ENCODE data around the gene RNASEH2B.
A peak's percentile ranks its signal among the peaks of the same experiment; 100 is the strongest.

Gene RNASEH2B

DNA sequence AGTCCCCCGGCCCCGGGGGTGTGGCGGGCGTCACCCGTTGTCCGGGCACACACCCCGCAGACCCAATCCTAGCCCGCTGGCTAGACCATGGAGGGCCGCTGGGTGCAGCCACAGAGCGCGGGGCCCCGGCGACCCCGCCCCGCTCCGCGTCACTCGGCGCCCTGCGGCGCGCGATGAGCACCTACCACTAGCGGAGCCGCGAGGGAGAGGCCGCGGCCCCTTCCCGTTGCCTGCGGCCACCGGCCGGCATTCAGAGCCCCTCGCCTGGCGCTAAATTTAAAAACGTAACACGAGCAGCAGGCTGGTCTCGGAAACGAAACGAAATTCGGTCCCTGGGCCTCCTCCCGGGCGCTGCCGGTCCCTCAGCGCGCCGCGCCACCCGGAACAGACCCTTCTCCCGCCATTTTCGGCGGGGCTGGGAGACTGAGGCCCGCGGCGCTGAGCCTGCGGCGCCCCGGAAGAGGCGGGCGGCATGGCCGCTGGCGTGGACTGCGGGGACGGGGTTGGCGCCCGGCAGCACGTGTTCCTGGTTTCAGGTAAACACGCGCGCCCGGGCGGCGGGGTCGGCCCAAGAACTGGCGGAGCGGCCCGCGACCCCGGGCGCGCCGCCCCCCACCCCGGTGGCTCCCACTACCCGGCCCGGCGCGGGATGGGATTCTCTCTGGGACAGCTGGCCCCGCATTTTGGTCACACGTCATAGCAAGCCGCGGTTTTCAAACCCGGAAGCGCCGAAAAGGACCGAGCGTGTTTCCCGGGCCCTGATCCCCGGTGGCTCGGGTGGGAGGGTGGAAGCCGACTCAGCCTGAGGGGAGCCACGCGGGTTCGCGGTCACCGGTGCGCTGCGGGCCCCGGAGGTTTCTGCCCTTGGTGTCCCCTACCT, at the start of gene RNASEH2B:
Gene RNASEH2B, plus strand, starts transcription at position 187 of the 880 bp plus-strand sequence. Its CDS starts 286 bp downstream, at position 473.
- DNase-seq (ENCODE audit: low read depth in 2 of 2), result peak; percentile 46 to 66

GRCh38 chr13:50864492-50864891, 45.1 kb upstream of the RNASEH2B start:
- DNase-seq (ENCODE audit: low read depth in 2 of 2), result no peak

DNA sequence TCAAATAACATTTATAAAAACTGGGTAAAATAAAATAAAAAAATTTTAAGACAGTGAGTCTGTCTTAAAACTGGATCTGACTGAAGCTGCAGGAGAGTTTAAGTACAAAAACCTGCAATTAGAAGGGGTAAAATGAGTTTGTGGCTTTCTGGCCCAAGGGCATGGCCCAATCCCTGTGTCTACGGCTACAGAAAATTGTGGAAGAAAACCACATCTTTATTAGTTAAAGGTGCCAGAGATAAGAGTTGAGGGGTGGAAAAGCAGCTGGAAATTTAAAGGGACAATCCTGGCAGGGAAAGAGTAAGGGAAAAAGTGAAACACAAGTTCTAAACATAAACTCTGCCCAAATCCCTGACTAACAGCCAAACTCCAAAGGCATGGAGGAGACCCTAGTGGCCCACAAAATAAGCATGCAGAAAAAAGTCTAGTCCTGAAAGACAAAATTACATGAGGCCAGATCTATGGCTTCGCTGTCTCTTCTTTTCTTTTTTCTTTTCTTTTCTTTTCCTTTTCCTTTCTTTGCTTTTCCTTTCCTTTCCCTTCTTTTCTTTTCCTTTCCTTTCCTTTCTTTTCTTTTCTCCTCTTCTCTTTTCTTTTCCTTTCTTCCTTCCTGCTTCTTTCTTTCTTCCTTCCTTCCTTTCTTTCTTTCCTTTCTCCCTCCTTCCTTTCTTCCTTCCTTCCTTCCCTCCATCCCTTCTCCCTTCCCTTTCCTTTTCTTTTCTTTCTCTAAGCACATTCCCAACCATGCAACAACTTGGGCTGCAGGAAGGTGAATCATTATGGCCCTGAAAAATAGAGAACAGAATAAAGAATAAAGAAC, 42.6 kb upstream of the RNASEH2B start:
- no peak for DNase-seq (ENCODE audit: low read depth in 2 of 2)

GRCh38 chr13:50867637-50867945, 42.0 kb upstream of the RNASEH2B start:
- no peak for DNase-seq (ENCODE audit: low read depth in 2 of 2)

DNA sequence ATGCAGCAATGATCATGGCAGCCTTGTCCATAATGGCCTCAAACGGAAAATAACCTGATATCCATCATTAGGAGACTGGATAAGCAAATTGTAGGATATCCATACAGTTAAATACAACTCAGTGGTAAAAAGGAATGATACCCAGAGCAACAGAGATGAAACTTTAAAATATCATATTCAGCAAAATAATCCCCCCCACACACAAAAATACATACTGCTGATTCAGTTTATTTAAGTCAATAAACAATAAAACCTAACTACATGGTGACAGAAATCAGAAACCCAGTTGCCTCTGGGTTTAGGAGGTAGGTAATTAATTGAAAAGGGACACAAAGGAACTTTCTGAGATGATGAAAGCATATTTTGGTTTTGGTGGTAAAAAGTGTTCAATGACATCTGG, 38.2 kb upstream of the RNASEH2B start:
- no peak for DNase-seq (ENCODE audit: low read depth in 2 of 2)

DNA sequence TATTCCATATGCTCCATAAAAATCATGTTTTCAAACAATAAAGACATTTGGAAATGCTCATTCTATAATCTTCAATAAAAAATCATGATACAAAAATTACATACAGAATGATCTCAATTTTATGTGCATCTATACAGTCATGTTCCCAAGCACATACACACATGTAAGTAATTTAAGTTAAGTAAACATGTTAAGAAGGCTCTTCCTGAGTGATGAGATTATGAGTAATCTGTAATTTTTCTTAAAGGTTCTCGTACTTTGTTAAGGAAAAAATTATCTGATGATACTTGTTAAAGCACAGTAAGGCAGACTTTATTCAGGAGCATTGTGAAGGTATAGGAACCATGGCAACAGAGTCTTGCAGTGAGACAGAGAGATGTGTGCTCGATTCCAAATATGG, 36.1 kb upstream of the RNASEH2B start:
- DNase-seq (ENCODE audit: low read depth in 2 of 2), result no peak

- no peak for DNase-seq (ENCODE audit: low read depth in 2 of 2)
These were observed 35.6 kb upstream of the RNASEH2B start for GRCh38 chr13:50873991-50874390.

DNA sequence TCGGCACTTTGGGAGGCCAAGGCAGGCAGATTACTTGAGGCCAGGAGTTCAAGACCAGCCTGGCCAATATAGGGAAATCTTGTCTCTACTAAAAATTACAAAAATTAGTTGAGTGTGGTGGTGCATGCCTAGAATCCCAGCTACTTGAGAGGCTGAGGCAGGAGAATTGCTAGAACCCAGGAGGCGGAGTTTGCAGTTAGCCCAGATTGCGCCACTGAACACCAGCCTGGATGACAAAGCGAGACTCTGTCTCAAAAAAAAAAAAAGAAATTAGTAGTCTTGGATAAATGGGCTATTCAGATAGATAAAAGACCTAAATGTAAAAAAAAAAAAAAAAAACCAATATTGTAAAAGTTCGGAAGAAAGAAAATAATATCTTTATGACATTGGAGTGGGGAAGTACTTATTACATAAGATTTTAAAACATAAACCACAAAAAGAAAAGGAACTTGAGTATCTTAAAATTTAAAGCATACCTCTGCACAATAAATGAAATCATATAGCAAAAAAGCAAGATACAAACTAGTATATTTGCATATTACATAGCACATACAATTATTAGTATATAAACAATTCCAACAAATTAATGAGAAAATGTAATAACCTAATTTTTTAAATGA, 26.7 kb upstream of the RNASEH2B start:
- no peak for DNase-seq (ENCODE audit: low read depth in 2 of 2)

DNA sequence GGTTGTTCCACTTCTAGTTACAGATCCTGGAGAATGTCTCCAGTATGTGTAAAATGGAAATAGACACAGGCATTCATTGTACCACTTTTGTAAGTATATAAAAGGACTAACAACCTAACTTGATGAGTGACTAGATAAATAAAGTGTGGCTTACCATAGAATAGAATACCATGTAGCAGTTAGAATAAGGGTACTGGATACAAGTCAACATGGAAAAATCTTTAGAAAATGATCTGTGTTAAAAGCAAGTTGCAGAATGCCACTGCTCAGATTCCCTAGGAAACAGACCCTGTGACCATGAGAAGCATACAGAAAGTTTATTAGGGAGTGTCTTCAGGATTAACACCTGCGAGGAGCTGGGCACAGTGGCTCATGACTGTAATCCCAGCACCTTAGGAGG, 25.9 kb upstream of the RNASEH2B start:
- DNase-seq (ENCODE audit: low read depth in 2 of 2), result no peak

DNA sequence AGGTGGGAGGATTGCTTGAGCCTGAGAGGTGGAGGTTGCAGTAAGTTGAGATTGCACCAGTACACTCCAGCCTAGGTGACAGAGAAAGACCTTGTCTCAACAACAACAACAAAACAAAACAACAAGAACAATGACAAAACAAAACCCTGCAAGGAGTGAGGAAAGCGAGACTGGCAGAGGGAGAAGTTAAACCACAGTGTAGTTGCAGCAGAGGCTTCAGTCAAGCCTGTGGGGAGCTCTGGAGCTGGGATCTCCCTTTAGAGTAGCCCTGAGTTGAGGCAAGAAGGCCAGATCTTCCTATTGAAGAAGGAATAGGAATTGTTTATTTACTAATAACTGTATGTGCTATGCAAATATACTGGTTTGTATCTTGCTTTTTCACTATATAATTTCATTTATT, 25.3 kb upstream of the RNASEH2B start:
- DNase-seq (ENCODE audit: low read depth in 2 of 2), result no peak

DNA sequence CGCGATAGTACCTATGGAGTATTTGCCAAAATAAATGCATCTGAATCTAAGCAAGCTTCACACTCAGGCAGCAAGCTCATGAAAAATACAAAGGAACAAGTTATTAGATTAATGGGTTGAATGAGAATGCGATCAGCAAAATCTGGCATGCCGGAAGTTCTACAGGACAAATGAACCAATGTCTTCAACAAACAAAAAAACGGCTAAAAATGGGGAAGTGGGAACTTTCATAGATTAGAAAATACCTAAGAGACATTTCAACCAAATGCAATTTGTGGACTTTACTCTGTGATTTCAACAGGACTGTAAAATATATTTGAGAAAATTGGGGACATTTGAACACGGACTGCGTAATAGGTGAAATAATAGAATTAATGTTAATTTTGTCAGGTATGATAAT, 22.4 kb upstream of the RNASEH2B start:
- no peak for DNase-seq (ENCODE audit: low read depth in 2 of 2)

- no peak for DNase-seq (ENCODE audit: low read depth in 2 of 2)
These were observed 21.2 kb upstream of the RNASEH2B start for GRCh38 chr13:50888362-50888761.

DNA sequence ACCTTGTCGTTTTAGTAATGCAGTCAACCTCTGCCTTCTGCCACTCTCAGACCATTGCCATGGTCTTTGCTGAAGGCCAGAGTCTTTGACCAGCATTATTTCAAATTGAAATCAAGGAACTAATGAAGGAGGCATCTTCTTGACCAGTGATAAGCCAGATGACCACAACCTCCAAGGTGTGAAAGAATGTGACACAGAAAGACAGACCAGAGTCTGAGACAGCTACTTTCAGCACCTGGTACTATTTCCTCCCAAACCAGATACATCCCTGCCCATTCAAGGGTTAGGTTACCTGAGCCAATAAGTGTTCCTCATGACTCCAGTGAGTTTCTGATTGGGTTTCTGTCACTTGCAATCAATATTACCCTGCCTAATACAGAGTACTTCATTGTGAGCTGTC, 20.3 kb upstream of the RNASEH2B start:
- no peak for DNase-seq (ENCODE audit: low read depth in 2 of 2)

GRCh38 chr13:50891206-50891605, 18.4 kb upstream of the RNASEH2B start:
- DNase-seq (ENCODE audit: low read depth in 2 of 2), result no peak

DNA sequence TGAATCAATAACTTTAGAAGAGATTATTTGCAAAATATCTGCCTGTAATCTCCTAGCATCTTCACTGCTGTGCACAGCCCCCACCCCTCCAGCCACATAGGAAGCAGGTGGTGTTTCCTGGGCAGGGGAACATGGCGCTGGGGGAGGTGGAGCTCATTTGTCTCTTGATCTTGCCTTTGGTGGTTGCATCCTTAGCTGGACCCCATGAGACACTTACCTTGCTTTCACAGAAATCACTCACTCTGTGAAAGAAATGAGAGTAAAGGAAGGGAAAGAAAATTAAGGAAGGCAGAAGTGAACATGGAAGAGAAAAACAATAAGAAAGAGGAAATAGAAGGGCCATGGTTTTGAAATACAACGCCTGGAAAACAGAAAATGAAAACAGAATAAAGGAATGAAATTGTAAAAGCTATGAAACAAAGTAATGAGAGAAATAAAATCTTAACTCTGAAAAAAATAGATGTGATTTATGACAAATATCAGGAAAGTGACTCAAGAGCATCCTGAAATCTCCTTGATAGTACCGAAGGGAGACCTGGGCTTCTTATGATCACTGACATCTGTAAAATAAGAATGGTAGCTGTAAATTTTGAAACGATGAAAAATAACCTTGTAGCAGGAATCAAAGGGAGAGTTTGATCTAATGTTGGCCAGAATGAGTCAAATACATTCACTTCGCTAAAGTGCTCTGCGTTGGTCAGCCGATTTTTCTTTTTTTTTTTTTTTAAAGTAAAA, 17.2 kb upstream of the RNASEH2B start:
- no peak for DNase-seq (ENCODE audit: low read depth in 2 of 2)

- DNase-seq (ENCODE audit: low read depth in 2 of 2), result no peak
These were observed 16.3 kb upstream of the RNASEH2B start for GRCh38 chr13:50893211-50893852.

- no peak for DNase-seq (ENCODE audit: low read depth in 2 of 2)
These were observed 15.6 kb upstream of the RNASEH2B start for GRCh38 chr13:50894012-50894411.

DNA sequence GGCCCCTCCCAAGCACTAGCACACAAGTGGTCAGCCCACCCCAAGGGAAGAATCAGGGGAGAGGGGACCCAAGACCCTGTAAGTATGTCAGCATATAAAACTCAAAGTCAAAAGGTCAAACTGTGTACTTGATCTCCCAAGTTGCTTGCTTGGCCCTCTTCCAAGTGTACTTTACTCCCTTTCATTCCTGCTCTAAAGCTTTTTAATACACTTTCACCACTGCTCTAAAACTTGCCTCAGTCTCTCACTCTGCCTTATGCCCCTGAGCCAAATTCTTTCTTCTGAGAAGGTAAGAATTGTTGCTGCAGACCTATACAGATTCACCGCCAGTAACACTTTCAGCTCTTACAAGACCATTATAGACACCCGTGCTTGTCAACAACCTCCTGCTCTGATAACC, 15.1 kb upstream of the RNASEH2B start:
- DNase-seq (ENCODE audit: low read depth in 2 of 2), result no peak

DNA sequence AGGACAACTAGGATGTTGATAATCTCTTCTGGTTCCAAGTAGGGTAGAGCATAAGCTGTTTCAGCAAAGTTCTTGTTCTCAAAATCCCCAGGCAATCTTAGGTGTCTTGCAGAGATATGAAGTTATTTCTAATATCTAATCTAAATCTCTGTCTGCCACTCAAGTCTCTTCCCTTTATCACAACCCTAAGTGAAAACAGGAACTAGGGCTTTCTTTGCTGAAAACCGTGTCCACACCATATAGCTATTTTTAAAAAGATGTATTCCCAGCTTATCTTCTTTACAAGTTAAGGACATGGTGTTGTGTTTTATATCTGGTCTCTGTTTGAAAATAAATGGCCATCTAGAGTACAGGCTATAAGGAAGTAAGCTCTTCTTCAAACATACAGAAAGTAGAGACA, 11.3 kb upstream of the RNASEH2B start:
- no peak for DNase-seq (ENCODE audit: low read depth in 2 of 2)

GRCh38 chr13:50901701-50902100, 7.9 kb upstream of the RNASEH2B start:
- DNase-seq (ENCODE audit: low read depth in 2 of 2), result no peak

GRCh38 chr13:50905256-50905655, 4.3 kb upstream of the RNASEH2B start:
- DNase-seq (ENCODE audit: low read depth in 2 of 2), result no peak

Data from stimulated activated CD4-positive, alpha-beta T cell treated with anti-CD3 and anti-CD28 coated beads, Interleukin-12 subunit alpha, Interleukin-12 subunit beta, amount 100 ng/mL, for 24 hours (primary cell).